Pulmonary artery endothelial cell (primary cell): ENCODE data around the gene COX4I1. TPM values are rescaled to one million over a fixed set of nuclear protein-coding genes. Genes with fewer than 3 reads are reported as not detected.
"Not testable (repeated sequence)": the region's sequence is repeated elsewhere in the genome, so short reads cannot be mapped to it uniquely, and the experiment has no call there.

Experiments
- DNase-seq: peaks from one replicate; pipeline ENCODE4 v3.0.0-alpha.2; 2011; ENCODE audit warnings: low read depth, low spot score
- total RNA-seq: library from RNA; depleted of rRNA; stranded (reverse); fragments of >200 nt; gene quantifications from 2 replicates; pipeline ENCODE4 v1.2.3, GENCODE V29; 2014

The COX4I1 gene
- total RNA-seq, 1 donor from 2014 or later = 604 TPM

DNA sequence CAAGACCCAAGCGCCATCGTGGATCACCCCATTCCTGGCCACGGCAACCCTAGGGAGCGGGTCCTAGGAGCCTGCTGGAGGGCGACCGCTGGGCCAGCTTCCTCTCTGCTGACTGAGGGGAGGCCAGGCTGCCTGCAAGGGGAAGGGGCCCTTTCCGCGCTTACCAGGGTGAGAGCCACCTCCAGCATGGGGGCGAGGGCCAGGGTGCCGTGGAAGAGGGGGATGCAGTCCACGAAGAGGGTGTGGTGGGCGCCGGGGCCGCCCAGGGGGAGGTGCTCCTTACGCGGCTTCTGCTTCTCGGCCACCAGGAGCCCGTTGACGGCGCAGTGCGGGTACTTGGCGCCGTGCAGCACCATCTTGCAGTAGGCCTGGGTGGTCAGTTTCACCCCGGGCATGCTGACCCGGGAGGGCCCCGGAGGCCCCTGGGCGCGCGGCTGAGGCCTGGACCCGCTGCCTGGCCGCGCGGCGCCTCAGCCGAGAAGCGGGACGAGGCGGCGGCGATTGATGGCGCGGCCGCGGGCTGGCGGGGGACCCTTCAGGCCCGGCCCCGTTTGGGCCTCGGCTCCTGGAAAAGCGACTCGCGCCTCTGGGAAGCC lies 496 bp upstream of the COX4I1 start:
- no peak for DNase-seq

DNA sequence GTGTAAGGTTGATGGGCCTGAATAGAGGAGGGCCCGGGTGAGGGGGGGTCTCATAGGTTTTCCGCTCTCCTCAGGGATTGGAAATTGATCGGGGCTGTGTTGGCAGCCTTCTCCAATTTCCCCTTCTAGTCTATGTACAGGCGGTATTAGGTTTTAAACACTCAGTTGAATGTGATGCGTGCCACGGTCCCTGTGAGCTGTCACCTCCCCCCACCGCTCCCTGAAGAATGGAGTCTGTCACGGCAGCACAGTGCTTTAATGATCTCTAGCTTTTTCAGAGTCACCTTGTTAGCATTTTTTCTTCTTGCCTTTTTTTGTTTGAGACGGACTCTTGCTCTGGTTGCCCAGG lies 800 bp downstream of the COX4I1 start:
- DNase-seq = no peak

DNA sequence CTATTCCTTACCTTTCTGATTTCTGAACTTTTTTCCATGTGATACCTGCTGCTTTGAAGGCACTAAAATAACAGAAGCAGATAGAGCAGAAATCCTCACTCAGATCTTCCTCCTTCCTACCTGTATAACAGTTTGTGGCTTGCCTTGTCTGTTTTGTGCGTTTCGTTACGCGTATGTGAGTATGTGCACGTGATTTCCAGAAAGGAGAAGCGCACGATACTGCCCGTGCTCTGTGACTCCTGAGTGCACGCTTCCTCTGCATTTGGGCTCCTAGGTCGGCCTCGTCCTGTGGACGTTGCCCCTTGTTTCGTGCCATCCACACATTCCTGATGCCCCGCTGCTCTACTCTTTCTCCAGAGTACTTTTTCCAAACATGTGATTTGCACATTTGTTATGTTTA lies 4.1 kb downstream of the COX4I1 start:
- DNase-seq = no peak

DNA sequence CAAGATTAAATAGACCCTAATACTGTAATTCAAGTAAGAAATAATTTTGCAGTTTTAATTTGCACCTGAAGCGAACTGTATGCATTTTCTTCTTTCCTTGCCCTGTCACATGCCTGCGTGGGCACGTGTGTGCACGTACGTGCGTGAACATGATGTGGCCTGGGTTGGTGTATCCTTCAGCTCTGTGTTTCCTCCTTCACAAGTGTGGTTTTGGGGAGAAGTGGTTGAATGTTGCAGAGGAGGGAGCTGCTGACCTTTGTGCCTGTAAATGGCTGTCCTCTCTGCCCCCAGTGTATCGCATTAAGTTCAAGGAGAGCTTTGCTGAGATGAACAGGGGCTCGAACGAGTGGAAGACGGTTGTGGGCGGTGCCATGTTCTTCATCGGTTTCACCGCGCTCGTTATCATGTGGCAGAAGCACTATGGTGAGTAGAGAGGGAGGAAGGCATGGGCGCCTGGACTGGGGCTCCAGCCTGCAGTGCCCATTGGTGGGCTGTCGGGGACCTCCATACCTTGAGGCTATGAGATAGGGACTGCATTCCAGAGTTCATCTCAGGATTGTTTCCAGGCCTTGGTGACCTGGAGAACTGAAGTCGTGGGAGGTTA lies 6.0 kb downstream of the COX4I1 start:
- no peak for DNase-seq

DNA sequence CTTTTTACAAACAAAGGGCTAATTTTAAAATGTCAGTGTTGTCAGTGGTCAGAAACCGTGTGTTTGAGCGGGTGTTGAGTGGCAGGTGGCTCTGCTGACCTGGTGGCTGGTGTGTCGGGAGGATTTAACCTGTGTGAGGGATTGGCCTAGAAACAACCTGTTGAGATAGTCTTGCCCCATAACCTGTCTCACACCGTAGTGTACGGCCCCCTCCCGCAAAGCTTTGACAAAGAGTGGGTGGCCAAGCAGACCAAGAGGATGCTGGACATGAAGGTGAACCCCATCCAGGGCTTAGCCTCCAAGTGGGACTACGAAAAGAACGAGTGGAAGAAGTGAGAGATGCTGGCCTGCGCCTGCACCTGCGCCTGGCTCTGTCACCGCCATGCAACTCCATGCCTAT lies 7.0 kb downstream of the COX4I1 start:
- no peak for DNase-seq

DNA sequence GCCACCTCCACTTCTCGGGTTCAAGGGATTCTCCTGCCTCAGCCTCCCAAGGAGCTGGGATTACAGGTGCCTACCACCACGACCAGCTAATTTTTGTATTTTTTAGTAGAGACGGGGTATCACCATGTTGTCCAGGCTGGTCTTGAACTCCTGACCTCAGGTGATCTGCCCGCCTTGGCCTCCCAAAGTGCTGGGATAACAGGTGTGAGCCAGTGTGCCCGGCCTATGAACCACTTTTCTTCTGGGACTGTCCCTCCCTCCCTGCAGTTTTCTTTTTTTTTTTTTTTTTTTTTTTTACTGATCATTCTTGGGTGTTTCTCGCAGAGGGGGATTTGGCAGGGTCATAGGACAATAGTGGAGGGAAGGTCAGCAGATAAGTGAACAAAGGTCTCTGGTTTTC lies 7.8 kb downstream of the COX4I1 start:
- not testable (repeated sequence) for DNase-seq

DNA sequence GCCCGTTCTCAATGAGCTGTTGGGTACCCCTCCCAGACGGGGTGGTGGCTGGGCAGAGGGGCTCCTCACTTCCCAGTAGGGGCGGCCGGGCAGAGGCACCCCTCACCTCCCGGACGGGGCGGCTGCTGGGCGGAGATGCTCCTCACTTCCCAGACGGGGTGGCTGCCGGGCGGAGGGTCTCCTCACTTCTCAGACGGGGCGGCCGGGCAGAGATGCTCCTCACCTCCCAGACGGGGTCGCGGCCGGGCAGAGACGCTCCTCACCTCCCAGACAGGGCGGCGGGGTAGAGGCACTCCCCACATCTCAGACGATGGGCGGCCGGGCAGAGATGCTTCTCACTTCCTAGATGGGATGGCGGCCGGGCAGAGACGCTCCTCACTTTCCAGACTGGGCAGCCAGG lies 8.6 kb downstream of the COX4I1 start:
- DNase-seq = not testable (repeated sequence)

DNA sequence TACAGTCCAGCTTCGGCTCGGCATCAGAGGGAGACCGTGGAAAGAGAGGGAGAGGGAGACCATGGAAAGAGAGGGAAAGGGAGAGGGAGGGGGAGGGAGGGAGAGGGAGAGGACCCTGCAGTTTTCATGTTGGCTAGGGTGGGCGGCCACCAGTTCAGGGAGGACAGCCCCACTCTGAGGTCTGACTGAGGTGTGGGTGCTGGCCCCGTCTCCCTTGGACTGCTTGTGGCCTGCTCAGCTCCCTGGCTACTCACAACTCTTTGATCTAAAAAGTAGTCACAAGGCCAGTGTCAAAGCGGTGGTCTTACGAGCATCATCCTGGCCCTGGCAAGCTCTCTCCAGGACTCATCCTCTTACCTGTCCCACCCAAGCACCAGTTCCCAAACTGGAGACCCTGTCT lies 9.4 kb downstream of the COX4I1 start:
- DNase-seq = no peak

DNA sequence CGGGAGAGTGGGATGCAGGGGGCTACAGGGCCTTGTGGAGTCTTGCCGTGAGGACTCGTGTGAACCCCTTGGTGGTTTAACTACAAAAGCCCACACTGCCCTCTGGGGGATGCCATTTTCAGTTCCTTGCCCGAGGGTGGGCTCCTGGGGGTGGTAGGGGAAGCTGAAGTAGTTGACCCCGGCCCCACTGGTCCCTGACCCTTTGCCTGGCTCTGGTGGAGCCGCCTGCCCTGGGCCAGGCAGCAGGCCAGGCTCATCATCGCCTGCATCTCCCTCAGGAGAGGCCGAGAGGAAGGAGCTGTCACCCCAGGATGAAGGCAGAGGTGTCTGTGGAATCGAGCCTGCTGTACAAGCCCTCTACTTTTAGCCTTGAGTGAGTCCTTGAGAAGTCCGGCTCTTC lies 10.2 kb downstream of the COX4I1 start:
- no peak for DNase-seq

DNA sequence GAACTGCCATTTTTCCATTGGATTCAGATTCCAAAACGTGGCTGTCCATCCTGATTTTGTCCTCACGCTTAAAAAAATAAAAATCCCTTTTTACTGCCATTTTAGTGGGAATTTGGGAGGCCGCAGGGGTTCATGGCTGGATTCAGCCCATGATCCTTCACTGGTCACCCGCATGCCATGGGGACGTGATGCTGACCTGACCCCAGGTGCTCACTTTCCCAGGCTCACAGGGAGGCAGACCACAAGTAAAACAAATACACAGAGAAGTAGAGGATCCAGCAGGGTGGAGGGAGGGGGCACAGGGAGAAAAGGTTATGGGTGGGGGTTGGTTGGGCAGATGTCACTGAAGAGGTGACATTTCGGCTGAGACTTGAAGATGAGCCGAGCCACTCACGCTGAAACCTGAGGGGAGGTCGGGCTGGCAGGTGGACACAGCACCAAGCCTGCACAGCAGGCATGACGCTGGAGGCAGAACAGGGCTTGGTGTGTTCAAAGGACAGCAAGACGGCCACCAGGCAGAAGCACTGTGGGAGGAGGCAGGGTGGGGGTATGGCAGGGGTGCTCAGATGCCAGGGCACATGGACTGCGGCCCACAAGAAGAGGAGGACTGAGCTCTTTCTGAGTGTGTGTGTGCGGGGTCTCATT lies 10.7 kb downstream of the COX4I1 start:
- no peak for DNase-seq

DNA sequence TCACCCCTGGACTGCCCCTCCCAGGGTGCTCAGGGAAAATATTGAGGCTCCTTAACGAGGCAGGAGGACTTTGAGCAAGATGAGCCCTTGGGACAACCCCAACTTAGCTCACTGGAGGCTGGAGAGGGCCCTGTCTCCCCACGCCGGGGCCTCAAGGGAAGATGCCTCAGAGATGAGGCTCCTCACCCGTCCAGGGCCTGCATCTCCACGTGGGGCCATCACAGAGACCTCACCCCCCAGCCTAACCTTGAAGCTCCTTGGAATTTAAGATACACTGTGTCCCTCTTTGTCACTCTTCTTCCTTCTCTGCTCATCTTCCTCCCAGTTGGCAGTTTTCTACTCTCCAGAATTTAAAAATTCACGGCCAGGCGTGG lies 11.2 kb downstream of the COX4I1 start:
- DNase-seq = no peak

DNA sequence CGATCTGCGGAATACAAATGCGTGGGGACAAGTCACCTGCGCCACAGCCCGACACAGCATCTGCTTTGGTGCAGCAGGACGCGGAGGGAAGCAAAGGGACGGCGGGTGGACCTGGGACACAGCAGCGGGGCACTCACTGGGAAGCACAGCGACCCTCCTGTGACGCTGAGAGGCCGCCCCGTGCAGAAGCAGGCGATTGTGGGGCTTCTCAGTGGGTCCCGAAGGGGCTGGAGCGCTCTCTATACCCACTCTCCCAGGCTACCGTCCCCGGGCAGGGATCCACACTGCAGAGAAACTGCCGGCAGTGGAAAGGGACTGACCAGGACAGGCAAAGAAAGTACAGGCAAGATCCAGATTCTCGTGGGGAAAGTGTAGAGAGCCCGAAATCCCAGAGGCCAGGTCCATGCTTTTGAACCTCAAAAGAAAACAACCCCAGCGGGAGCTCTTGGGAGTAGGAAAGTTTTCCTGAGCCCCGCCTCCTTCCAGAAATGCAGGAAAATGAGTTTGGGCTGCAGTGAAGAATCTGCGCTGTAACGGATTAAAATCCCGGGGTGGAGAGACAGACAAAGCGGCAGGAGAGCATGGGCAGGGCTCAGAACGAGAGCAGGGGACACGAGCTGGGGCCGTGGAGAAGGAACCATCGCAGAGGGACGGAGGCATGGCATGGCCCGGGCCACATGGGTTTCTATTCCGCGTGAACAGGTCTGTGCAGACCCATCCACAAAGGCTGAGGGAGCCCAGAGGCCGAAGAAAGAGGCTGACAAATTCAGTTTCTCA lies 12.7 kb downstream of the COX4I1 start:
- no peak for DNase-seq

DNA sequence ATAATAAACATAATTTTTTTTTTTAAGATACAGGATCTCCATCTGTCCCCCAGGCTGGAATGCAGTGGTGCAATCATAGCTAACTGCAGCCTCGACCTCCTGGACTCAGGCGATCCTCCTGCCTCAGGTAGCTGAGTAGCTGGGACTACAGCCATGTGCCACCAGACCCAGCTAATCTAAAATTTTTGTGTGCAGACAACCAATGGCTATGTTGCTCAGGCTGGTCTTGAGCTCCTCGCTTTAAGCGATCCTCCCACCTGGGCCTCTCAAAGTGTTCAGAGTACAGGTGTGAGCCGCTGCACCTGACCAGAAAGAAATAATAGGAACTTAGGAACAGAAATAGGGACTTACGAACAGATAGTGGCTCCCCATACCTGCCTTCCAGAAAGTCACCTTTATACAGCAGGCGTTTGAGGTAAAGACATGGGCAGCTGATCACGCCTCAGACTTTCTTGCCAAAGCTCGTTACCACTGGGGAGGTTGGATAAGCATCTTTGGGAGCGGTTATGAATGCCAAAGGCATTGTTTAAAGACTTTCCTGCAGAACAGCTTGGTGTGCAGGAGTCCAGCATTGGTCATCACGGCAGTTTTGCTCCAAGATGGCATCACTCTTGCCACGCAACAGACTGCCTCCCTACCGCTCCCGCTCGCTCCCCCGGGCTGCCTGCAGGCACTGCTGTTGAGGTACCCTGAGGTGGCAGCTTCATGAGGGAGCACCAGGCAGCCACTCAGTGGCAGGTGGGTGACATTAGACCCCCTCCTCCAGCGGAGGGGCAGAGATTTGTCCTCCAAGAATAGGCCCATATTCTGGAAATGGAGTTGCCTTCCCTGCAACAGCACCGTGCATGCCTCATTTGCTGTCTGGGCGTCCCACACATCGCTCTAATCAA lies 13.6 kb downstream of the COX4I1 start:
- no peak for DNase-seq

DNA sequence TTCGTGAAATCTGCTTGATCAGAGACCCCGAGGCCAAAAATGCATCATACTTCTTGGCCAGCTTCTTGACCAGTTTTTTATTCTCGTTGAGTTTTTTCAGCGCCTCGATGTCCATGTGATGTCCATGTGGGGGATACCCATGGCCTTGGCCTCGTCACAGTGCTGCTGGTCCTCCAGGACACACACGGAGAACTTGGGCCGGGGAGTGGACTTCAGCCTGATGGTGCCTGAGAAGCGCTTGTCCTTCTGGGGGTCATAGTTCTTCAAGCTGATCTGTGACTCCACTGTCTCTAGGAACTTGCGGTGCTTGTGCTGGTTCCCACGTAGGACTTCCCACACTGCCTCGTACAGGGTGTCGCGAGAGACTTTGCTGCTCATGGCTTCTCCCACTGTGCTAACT lies 16.7 kb downstream of the COX4I1 start:
- DNase-seq = no peak

DNA sequence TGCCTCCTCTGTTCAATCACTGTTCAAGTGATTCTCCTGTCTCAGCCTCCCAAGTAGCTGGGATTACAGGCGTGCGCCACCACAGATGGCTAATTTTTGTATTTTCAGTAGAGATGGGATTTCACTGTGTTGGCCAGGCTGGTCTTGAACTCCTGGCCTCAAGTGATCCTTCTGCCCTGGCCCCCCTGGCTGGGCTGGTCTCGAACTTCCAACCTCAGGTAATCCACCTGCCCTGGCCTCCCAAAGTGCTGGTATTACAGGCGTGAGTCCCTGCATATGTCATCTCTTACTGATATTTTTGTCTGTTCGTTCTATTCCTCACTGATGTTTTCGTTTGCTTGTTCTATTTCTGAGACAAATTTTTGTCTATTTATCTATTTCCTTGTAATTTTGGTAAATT lies 17.7 kb downstream of the COX4I1 start:
- not testable (repeated sequence) for DNase-seq

DNA sequence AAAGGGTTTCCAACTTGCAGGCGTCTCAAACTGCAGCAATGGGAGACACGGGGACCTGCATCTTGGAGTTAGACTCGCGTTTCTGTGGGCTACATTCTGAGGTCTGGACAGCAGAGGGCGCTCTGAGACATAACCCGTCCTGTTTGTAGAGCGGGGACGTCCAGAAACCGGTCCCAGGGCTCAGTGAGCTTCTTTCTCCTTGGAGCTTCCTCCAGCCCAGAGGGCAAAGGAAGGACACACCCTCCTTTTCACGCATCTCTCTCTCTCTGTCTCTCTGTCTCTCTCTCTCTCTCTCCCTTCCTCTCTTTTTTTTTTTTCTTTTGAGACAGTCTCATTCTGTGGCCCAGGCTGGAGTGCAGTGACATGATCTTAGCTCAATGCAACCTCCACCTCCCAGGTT lies 19.8 kb downstream of the COX4I1 start:
- DNase-seq = no peak

DNA sequence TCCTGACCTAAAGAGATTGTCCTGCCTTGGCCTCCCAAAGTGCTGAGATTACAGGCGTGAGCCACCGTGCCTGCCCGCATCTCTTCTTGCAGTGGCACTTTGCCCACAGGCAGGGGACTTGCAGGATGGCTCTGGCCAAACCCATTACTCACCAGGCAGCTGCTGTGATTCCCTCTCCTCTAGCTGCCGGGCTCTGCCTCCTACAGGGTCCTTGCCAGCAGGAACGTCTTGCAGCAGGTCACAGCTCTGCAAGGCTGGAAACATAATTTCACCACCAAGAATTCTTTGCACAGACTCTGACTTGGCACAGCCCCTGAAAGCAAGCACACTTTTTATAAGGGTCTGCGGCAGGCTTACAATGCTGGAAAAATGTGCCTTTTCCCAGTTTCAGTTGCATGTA lies 20.3 kb downstream of the COX4I1 start:
- DNase-seq = no peak

DNA sequence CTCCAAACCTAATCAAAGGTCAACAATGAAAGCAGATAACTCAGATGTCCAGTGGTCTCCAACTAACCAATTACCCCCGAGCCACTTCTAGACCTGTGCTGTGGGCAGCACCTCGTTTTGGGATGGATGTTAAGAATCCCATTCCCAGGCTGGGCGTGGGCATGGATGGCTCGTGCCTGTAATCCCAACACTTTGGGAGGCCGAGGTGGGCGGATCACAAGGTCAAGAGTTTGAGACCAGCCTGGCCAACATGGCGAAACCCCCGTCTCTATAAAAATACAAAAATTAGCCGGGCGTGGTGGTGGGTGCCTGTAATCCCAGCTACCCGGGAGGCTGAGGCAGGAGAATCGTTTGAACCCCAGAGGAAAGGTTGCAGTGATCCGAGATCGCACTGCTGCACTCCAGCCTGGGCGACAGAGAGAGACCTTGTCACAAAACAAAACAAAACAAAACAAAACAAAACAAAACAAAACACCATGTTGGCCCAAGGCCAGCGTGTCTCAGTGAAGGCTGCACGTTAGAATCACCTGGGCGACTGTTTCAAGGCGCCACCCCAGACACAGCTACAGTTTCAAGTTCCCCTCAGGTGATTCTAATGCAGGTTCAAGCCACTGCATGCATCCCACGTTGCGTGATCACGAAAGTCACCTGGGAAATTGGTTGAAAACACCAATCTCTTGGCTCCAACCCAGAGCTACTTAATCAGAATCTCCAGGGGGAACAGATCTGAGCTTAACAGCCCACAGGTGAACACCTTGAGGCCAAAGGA lies 21.3 kb downstream of the COX4I1 start:
- DNase-seq = no peak

DNA sequence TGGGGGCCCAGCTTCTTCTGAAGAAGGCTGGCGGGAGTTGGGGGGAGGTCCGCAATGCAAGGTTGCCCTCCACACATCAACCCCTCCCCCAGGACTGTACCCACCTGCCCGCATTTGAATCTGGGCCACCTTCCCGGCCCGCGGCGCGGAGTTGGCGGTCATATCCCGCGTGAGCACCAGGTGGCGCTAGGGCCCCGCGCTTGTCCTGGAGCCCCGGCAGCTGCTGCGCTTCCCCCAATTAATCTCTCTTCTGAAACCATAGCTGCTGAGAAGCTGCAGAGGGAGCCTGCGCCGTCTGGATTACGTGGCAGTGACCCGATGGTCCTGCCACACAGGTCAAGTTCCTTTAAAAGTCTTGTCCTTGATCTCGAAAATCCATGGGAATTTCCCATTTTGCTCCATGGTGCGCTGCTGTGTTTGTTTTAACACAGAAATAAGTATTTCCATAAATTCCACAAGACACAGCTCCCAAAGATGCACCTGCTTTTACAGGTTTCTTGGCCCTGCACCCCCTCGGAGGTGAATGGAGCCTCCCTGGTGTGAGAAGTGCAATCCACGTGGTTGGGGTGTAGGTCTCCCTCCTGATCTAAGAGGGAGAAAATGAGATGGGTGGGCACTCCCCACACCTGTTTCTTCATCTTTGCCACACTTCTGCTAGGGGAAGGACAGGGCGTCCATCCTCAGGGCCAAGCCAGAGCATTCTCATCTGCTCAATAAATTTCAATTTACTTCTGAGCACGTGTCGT lies 22.1 kb downstream of the COX4I1 start:
- DNase-seq = peak; percentile 22

DNA sequence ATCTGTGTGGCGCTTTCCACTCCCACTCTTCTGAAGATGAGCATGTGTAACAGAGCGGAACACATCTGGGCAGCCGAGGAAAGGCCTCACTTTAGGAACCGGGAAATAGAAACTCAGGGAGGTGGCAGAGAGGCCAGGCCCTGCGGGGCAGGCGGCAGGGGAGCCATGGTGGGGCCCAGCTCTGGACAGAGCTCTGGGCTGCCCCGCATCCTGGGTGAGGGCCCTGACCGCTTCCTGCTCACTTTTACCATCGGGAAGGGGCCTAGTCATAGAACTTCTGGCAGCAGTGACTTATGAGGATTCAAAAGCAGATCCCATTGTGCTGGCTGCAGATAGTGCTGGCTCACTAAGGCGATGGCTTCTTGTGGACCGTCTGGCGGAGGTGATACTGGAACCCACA lies 22.6 kb downstream of the COX4I1 start:
- DNase-seq = no peak
